ENCODE data around the gene OR4C15. TPM values are rescaled to one million over a fixed set of nuclear protein-coding genes. Genes with fewer than 3 reads are reported as not detected.

OR4C15 gene
- total RNA-seq = not detected

- no peak for DNase-seq
- intact Hi-C loops (cut with micrococcal nuclease) = no loop called here
- CTCF ChIA-PET = no interaction called here
- ATAC-seq = no peak
- no peaks in the 10 kb centered on the region for H3K36me3 Mint-ChIP-seq (ENCODE audit: low read depth)
- no peaks in the 10 kb centered on the region for H3K4me1 Mint-ChIP-seq (ENCODE audit: low read depth)
- no peak within 1 kb of the TSS for H3K27ac Mint-ChIP-seq
- POLR2A ChIA-PET = no interaction called here
- H3K4me3 Mint-ChIP-seq = no peak within 1 kb of the TSS
- H3K27me3 Mint-ChIP-seq = no peaks in the 10 kb centered on the region
- no peak for TF ChIP-seq CTCF (IDR thresholded peaks at IDR 0.05)
- H3K9me3 Mint-ChIP-seq = peaks cover 20% of the 10 kb centered on the region
These were observed at the start of gene OR4C15 for GRCh38 chr11:55554169-55554568. OR4C15 (plus strand) TSS chr11:55554469; CDS start chr11:55554469, 0 bp downstream.

GRCh38 chr11:55571828-55572227 lies 17.6 kb downstream of the OR4C15 start, which contains the start of gene OR4C16:
OR4C16 (plus strand) TSS chr11:55572128; CDS start chr11:55572128, 0 bp downstream.
- POLR2A ChIA-PET = no interaction called here
- Mint-ChIP-seq H3K9me3 (peaks cover 15% of the 10 kb centered on the region), H3K4me1 (ENCODE audit: low read depth) (no peaks in the 10 kb centered on the region), H3K27ac (no peak within 1 kb of the TSS), H3K27me3 (no peaks in the 10 kb centered on the region), H3K4me3 (no peak within 1 kb of the TSS), H3K36me3 (ENCODE audit: low read depth) (no peaks in the 10 kb centered on the region)
- ATAC-seq (no peak), DNase-seq (no peak)
- TF ChIP-seq CTCF (IDR thresholded peaks at IDR 0.05) = no peak
- intact Hi-C loops (cut with micrococcal nuclease) = no loop called here
- CTCF ChIA-PET = no interaction called here

GRCh38 chr11:55572548-55572947 lies 18.3 kb downstream of the OR4C15 start:
- peaks cover 17% of the 10 kb centered on the region for H3K9me3 Mint-ChIP-seq
- H3K27me3 Mint-ChIP-seq = no peaks in the 10 kb centered on the region
- no peak for TF ChIP-seq CTCF (IDR thresholded peaks at IDR 0.05)
- ATAC-seq = no peak
- intact Hi-C loops (cut with micrococcal nuclease) = no loop called here
- no peaks in the 10 kb centered on the region for H3K36me3 Mint-ChIP-seq (ENCODE audit: low read depth)
- no peak for DNase-seq
- ChIA-PET POLR2A (no interaction called here), CTCF (no interaction called here)
- H3K4me3 Mint-ChIP-seq = no peak overlapping the region
- no peaks in the 10 kb centered on the region for H3K4me1 Mint-ChIP-seq (ENCODE audit: low read depth)
- H3K27ac Mint-ChIP-seq = no peak overlapping the region

Other genes starting within 250 kb of the OR4C15 start
- not detected for gene OR4A16, start 211.3 kb upstream of the OR4C15 start, total RNA-seq
- not detected for gene OR4A15, start 186.5 kb upstream of the OR4C15 start, total RNA-seq
- not detected for gene OR4C16, start 17.7 kb downstream of the OR4C15 start, total RNA-seq
- gene OR4C11, start 53.2 kb downstream of the OR4C15 start, total RNA-seq = not detected
- not detected for gene OR4P4, start 80.6 kb downstream of the OR4C15 start, total RNA-seq
- not detected for gene OR4S2, start 93.9 kb downstream of the OR4C15 start, total RNA-seq
- not detected for gene OR4C6, start 107.7 kb downstream of the OR4C15 start, total RNA-seq
- gene OR5D13, start 219.0 kb downstream of the OR4C15 start, total RNA-seq = not detected
- gene OR5D14, start 241.1 kb downstream of the OR4C15 start, total RNA-seq = not detected